AML-193 (cell line): ENCODE results near the gene BAZ2B.
"Not testable (repeated sequence)": the region's sequence is repeated elsewhere in the genome, so short reads cannot be mapped to it uniquely, and the experiment has no call there.

Experiments used
- DNase-seq, 2 experiments: peaks; one replicate each; lab custom pipeline; 2025; lab: John Stamatoyannopoulos, UW

The BAZ2B gene

DNA sequence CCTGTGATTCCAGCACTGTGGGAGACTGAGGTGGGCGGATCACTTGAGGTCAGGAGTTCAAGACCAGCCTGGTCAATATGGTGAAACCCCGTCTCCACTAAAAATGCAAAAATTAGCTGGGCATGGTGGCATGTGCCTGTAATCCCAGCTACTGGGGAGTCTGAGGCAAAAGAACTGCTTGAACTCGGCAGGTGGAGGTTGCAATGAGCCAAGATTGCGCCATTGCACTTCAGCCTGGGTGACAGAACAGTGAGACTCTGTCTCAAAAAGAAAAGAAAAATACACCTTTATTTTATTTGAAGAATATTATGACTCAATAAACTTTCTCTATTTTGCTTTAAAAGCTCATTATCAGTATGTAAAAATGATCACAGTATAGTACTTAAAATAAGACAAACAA is 81.1 kb downstream of the BAZ2B start:
- DNase-seq = not testable (repeated sequence)

DNA sequence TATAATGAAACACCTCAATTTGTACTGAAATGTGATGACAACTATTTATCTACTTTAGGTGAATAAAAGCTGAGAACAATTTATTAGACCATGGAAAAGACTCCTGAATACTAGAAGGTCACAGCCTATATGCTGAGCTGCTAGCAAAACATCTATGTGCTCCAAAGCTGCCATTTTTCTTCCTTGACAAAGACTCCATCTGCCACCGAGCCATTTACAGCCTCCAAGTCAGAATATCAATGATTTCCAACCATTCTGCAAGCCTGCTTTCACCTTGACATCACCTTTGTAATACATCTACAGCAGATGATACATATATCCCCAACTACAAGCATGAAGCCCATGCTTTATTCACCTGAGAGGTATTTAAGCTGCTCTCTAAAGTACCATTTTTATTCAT is 84.9 kb downstream of the BAZ2B start:
- DNase-seq = no peak

DNA sequence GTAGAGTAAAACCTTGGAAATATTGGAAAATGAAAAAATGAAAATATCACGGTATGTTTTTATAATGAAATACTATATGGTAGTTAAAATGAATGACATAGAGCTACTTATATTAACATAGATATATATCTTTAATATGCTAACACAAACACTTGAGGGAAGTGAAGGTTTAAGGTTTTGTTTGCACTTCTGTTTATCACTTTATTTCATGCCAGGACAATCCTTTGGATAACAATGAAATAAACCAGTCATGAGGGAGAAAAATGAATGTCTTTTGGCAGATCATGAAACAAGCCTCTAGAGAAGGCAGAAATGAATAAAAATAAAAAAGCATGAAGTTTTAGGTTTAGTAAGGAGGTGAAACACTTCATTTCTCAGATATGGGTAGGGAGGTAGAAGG is 89.9 kb downstream of the BAZ2B start:
- no peak for DNase-seq

DNA sequence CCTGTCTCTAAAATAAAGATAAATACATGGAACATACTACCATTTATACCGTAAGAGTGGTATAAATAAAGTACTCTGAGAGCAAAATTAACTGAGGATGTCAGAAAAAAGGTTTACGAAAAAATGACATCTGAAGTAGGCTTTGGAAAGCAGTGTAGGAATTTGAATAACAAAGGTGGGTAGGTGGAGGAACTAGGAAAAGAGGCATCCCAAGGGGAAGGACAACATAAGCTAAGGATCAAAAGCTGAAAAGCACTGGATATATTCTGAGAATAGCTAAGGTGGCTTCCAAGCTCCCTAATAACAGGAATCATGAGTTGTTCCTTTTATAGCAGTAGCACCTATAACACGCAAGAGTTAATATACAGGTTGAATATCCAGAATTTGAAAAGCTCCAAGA is 91.3 kb downstream of the BAZ2B start:
- DNase-seq = no peak

DNA sequence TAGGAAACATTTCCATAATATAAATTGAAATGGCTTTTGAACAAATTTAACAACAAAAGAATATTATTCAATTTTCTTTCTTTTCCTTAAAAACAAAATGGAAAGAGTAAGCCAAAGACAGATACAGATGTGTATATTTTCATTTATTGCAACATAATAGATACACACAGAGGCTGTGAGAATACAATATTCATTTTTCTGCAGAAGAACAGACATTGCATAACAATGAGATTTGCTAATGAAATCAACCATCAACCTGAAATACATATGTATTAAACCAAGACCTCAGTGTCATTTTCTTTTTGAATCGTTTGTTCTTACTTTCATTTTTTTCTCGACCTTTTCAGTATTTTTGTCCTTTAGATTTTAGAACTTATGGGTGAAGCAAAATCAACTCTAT is 95.1 kb downstream of the BAZ2B start:
- DNase-seq = peak; percentile 58 to 75

DNA sequence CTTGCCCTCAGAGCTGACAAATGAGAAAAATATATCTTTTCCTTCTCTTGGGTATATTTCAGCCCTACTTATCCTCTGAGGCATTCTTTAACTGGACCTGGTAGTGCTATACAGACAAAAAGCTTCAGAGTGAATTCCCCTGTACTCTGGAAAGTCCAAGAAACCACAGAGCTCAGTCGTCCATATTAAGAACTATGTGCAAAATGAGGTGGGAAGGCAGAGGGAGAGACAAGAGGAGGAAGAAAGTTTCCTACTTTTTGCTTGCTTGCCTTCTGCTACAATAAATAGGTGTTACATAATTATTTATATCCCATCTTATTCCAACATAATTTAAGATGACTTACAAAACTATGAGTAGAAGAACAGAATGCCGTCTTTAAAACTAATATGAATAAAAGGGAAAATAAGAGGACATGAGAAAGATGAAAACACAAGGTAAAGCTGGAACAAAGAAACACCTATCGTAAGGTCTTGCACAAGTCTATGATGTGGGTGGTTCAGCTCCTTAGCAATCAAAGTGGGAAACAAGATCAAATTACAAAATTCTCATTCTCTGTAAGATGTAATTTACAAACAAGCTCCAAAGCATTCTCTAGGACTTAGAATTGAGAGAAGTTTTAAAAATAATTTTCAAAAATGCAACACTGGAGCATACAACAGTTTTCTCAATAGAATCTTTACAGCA is 97.9 kb downstream of the BAZ2B start:
- no peak for DNase-seq

DNA sequence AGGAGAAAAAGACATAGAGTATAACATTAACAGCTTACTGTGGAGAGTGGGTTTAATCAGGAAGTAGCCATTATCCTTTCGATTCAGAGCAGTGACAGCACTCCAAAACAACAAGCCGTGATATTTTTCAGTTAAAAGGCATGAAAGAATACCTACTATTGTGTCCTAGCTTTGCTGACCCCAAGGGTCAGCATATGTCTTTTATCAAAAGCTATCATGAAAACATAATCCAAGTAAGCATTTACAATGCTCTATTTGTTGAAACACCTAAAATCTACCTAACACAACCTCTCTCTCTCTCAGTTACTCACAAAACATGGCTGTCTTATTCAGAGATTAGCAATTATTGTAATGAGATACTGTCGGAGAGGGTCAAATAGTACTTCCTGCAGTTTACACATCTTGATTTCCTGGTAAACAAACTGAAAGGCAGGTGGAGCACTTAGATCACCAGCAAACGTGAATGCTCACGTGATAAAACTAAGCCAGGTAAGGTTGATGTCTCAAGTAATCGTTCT is 100.0 kb downstream of the BAZ2B start:
- peak; percentile 41 to 51 for DNase-seq

DNA sequence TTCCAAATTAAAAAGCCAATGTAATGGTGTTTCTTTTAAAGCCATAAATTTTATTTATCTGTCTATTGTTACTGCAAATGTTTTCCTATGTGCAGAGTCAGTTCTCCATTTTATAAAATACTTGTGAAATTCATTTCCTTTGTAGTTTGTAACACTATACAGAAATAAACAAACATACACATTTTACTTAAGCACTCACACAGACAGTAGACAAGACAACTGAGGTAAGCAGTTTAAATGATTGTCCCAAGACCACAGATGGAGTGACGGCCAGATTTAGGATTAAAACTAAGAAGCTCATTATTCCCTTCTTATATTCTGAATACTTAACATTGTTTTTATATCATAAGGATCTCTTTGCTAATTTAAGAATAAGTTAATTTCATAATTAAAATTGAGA is 100.9 kb downstream of the BAZ2B start:
- DNase-seq = peak in 1 of 2 experiments; percentile 36

DNA sequence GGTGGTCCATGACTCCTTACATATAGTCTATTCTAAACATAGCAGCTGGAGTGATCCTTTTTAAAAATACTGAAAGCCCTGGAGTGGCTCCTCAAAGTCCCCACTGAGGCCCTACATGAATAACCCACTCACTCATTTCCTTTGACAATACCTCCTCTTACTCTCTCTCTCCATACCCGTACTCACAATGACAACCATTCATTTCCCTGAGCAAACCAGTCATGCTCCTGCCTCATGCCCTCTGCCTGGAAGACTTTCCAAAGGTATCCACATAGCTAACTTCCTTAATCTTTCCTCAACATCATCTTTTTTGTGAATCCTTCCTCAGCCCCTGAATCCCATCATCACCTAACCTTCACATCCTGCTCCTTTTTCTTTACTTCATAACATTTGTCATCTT is 102.6 kb downstream of the BAZ2B start:
- DNase-seq = no peak

DNA sequence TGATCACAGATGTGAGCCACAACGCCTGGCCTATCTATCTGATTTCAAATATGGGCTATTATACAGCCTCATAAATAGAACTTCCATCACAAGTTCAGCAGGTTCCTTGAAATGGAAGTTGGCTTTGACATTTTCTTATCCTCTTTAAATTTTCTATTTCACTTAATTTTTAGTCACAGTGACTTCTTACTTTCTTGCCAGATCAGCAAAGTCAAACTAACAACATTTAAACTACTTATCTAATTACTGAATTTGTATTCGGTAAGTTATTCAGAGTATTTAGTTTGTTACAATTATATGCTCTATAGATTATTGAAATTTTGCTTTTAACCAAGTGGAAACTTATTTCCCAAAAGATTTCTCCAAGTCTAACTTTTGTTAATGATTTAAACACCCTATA is 108.2 kb downstream of the BAZ2B start:
- no peak for DNase-seq

DNA sequence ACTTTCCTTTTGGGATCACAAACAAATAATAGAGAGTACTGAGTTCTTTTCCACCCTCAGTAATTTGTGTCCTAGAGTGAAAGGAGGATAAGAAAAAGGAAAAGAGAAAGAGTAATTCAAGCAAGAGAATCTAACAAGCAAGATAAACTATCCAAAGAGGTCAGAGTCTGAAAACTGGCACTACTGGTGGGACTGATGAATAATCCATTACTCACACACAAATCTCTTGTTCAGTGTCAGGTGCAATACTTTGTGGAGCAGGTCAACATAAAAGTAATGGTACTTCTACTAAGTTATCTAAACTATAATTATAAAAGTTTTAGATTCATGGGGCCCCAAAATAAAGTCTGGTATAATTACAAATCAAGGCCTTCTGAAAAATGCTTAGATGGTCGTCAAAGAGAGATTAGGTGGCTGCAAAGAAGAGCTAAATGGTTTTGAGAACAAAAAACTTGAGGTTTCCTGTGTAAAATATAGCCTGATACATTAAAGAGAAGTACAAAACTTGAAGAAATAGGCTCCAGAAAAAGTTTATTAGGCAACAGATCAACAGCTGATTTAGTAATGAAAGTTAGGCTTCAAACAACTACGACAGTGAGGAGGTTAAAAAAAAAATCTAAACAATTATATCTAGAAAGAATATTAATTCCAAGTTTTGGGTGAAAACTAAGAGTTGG is 109.4 kb downstream of the BAZ2B start:
- peak; percentile 39 to 55 for DNase-seq

DNA sequence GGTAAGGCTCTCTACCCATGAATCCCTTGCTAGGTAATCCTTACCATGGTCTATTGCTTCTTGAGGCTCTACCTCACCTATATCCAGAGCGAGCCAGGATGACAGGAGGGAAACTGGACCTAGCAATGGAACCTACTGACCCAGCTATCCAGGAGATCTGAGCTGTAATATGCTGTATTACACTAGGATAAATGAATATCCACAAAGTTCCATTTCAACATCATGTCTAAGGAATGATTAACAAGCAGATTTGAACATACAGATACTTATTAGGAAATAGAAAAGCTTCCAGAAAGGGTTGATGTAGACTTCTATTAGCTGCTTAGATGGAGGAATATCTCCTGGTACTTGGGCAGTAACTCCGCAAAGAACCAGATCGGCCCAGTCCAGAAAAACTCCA is 110.1 kb downstream of the BAZ2B start:
- no peak for DNase-seq

DNA sequence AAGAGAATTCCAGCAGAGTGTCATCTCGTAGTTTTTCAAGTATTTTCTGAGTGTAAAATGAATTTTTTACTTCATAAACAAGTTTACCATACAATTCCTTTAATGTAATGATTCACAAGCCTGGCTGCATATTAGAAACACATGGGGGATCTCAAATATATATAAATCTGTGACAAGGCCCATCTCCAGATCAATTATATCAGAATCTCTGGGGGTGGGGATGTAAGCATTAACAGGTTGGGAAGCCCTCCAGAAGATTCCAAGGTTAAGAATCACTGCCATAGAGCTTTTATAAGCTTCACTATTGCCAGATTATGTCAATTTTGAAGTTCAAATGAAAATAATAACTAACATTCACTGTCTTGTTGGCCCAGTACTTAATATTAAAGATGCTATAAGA is 111.2 kb downstream of the BAZ2B start:
- DNase-seq = no peak

DNA sequence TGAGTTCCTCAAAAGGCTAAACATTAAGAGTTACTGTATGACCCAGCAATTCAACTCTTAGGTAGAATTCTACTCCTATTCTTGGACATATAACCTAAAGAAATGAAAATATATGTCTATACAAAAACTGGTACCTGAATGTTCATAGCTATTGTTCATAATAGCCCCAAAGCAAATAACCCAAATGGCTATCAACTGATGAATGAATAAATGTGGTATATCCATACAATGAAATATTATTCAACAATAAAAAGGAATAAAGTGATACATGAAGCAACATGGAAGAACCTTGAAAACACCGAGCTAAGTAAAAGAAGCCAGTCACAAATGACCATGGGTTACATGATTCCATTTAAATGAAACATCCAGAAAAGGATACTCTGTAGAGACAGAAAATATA is 114.6 kb downstream of the BAZ2B start:
- no peak for DNase-seq

DNA sequence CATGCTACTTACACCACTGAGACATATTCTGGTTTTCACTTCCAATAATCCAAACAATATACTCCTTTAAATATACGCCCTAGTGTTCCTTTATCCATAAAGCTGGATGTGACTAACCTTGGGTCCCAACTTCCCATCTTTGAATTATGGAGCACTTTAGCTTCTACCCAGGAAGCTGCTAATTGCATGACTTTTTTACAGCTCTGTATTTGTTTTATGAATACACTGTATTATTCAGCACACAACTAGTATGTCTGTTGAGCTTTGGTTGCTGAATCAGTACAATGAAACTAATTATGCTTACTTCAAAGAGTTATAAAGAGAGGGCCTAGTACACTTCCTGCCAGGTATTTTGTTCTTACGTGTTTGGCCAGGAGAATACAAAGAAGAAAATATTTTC is 118.5 kb downstream of the BAZ2B start:
- DNase-seq = no peak

DNA sequence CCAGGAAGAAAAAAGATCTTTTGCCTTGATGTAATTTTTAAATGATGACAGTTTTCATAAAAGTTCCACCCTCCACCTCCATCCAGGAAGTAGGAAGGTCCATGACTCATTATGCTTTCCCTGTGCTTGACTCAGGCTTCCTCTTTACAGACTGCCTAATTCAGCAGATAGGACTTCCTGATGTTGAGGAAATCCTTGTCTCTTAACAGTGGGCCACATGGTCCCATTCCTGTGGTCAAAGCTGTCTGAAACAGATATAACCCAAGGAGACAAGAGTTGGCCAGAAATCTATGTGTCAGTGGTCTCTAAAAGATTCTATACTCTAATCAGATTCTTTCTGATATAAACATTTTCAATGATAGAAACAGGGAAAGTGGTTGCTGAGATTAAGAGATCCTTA is 119.1 kb downstream of the BAZ2B start:
- DNase-seq = peak; percentile 67 to 72

DNA sequence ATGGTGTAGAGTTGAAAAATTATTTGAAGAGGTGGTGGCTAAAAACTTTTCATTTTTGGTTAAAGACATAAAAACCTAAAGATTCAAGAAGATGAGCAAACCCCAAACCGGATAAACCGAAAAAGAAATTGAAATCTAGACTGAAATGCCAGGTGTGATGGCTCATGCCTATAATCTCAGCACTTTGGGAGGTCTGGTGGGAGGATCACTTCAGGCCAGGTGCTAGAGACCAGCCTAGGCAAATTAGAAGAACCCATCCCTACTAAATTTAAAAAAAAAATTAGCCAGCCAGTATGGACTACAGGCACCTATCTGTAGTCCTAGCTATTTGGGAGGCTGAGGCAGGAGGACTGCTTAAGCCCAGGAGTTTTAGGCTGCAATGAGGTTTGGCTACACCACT is 126.9 kb downstream of the BAZ2B start:
- no peak for DNase-seq

DNA sequence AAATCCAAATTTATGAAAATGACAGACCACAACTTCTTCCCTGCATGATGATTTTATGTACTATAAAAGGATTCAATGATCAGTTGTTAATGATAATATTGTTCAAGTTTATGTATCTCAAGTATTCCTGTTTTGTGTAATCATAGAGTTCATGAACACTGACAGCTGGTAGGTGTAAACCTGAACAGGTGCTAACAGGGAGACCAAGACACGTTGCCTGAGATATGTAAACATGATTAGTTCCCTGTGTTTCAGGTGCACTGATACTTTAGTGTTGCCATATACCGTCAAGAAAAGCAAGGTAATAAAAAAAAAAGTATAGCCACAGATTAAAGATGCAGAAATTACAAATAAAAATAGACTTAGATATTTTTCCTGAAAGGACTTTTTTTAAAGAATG is 131.8 kb downstream of the BAZ2B start:
- no peak for DNase-seq

DNA sequence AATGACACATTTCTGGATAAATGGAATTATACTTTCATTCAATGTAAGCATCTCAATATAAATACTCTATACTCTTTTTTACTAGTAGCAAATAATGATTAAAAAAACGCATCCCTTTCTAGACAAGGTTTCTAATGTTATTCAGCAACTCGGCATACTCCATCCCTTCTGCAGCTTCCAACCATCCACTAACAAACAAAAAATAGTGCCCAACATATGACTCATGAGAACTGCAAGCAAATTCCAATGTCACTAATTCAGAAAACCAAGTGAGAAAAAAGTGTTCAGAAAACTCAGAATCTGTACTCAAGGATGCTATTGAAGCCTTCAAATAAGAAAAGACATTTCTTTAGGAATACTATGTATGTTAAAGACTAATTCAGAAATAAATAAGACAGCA is 140.0 kb downstream of the BAZ2B start:
- no peak for DNase-seq

DNA sequence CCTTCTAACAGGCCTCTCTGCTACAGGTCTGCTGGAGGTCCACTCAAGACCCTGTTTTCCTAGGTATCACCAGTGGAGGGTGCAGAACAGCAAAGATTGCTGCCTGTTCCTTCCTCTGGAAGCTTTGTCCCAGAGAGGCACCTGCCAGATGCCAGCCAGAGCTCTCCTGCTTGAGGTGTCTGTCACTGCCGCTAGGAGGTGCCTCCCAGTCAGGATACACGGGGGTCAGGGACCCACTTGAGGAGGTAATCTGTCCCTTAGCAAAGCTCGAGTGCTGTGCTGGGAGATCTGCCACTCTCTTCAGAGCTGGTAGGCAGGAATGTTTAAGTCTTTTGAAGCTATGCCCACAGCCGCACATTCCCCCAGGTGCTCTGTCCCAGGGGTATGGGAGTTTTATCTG is 140.6 kb downstream of the BAZ2B start:
- DNase-seq = no peak

DNA sequence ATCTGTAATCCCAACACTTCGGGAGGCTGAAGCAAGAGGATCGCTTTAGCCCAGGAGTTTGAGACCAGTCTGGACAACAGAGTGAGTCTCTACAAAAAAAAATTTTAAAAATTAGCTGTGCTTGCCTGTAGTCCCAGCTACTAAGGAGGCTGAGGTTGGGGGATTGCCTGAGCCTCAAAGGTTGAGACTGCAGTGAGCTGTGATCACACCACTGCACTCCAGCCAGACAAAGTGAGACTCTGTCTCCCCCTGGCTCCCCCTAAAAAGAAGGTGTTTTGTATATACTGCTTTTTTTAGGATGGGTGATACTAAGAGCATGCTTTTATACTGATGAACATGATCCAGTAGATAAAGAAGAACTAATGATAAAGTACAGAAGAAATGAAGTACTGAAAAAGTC is 145.0 kb downstream of the BAZ2B start:
- no peak for DNase-seq

DNA sequence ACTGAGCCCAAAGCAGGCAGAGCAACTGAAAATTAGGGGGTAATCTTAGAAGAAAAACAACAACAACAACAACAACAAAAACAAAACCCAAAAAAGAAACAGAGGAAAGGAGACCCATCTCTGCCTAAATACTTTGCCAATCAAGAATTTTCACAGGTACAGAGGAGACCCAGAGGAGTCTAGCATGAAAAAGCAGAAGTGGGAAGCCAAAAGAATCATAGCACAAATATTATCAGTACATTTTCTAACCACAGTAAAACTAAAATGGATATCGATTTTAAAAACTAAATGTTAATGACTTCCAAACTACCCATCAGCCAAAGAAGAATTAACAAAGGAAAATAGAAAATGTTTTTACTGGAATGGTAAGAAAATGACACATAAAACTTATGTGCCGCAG is 148.1 kb downstream of the BAZ2B start:
- DNase-seq = no peak

DNA sequence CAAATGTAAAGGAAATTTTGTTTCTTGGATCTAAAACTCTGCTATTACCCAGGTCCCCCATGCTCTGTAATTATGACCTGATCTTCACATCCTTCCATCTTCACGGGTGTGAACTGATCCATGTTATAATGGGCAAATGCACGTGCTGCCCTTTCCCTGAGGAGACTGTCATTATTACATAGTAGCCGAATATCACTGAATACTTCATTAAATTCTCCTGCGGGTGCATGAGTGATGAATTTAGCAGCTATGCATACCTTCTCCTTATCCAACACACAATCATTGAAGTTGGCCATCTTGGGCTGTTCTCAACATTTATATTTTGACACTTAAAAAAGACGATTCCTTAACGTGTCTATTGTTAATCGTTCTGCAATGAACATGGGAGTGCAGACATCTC is 153.4 kb downstream of the BAZ2B start:
- DNase-seq = no peak
